Stimulated activated naive CD8-positive, alpha-beta T cell treated with anti-CD3 and anti-CD28 coated beads, Interleukin-15, Interleukin-2, amounts not matched to agents 100 ng/mL and 50 ng/mL, for 24 hours (primary cell): ENCODE results near the gene WWOX.

Source experiments
- H3K27ac Mint-ChIP-seq: one replicate; pipeline ENCODE4 v1.8.0; 2021; ENCODE audit warnings: mild to moderate bottlenecking, mixed read lengths
- H3K27me3 Mint-ChIP-seq: one replicate; pipeline ENCODE4 v1.8.0; 2021; ENCODE audit warnings: mixed read lengths
- H3K36me3 Mint-ChIP-seq: one replicate; pipeline ENCODE4 v1.8.0; 2021; ENCODE audit warnings: low read depth, mixed read lengths
- H3K4me1 Mint-ChIP-seq: one replicate; pipeline ENCODE4 v1.8.0; 2021; ENCODE audit warnings: low read depth, mixed read lengths
- H3K4me3 Mint-ChIP-seq: one replicate; pipeline ENCODE4 v1.8.0; 2021; ENCODE audit warnings: mild to moderate bottlenecking, mixed read lengths
- H3K9me3 Mint-ChIP-seq: one replicate; pipeline ENCODE4 v1.8.0; 2021; ENCODE audit warnings: mixed read lengths

The WWOX gene

GRCh38 chr16:78925083-78925767 lies 825.8 kb downstream of the WWOX start:
- no peaks in the 10 kb centered on the region for H3K4me1 Mint-ChIP-seq
- no peak overlapping the region for H3K4me3 Mint-ChIP-seq
- H3K27ac Mint-ChIP-seq, result no peak overlapping the region
- peaks cover 21% of the 10 kb centered on the region for H3K9me3 Mint-ChIP-seq
- peaks cover 26% of the 10 kb centered on the region for H3K36me3 Mint-ChIP-seq
- H3K27me3 Mint-ChIP-seq, result no peaks in the 10 kb centered on the region

- Mint-ChIP-seq H3K27ac (no peak overlapping the region), H3K27me3 (no peaks in the 10 kb centered on the region), H3K4me1 (no peaks in the 10 kb centered on the region), H3K36me3 (peaks cover 13% of the 10 kb centered on the region), H3K9me3 (peaks cover 9% of the 10 kb centered on the region), H3K4me3 (no peak overlapping the region)
These were observed 827.3 kb downstream of the WWOX start for GRCh38 chr16:78926723-78927210.

- Mint-ChIP-seq H3K4me3 (no peak overlapping the region), H3K4me1 (no peaks in the 10 kb centered on the region), H3K9me3 (peaks cover 4% of the 10 kb centered on the region), H3K27me3 (no peaks in the 10 kb centered on the region), H3K36me3 (peaks cover 9% of the 10 kb centered on the region), H3K27ac (no peak overlapping the region)
These were observed 828.3 kb downstream of the WWOX start for GRCh38 chr16:78927766-78928165.

GRCh38 chr16:78929841-78930240 lies 830.4 kb downstream of the WWOX start:
- no peaks in the 10 kb centered on the region for H3K4me1 Mint-ChIP-seq
- no peak overlapping the region for H3K27ac Mint-ChIP-seq
- H3K36me3 Mint-ChIP-seq, result peaks cover 4% of the 10 kb centered on the region
- no peaks in the 10 kb centered on the region for H3K27me3 Mint-ChIP-seq
- no peak overlapping the region for H3K4me3 Mint-ChIP-seq
- no peaks in the 10 kb centered on the region for H3K9me3 Mint-ChIP-seq

GRCh38 chr16:78930561-78930960 lies 831.1 kb downstream of the WWOX start:
- no peaks in the 10 kb centered on the region for H3K9me3 Mint-ChIP-seq
- no peaks in the 10 kb centered on the region for H3K27me3 Mint-ChIP-seq
- H3K4me3 Mint-ChIP-seq, result no peak overlapping the region
- H3K27ac Mint-ChIP-seq, result no peak overlapping the region
- no peaks in the 10 kb centered on the region for H3K4me1 Mint-ChIP-seq
- H3K36me3 Mint-ChIP-seq, result peaks cover 4% of the 10 kb centered on the region

GRCh38 chr16:78931267-78931666 lies 831.8 kb downstream of the WWOX start:
- Mint-ChIP-seq H3K4me1 (no peaks in the 10 kb centered on the region), H3K4me3 (no peak overlapping the region), H3K36me3 (peaks cover 4% of the 10 kb centered on the region), H3K27ac (no peak overlapping the region), H3K9me3 (no peaks in the 10 kb centered on the region), H3K27me3 (no peaks in the 10 kb centered on the region)

- peaks cover 4% of the 10 kb centered on the region for H3K36me3 Mint-ChIP-seq
- H3K4me1 Mint-ChIP-seq, result no peaks in the 10 kb centered on the region
- H3K27me3 Mint-ChIP-seq, result no peaks in the 10 kb centered on the region
- no peaks in the 10 kb centered on the region for H3K9me3 Mint-ChIP-seq
- H3K27ac Mint-ChIP-seq, result no peak overlapping the region
- H3K4me3 Mint-ChIP-seq, result no peak overlapping the region
These were observed 832.2 kb downstream of the WWOX start for GRCh38 chr16:78931678-78932077.

- no peak overlapping the region for H3K27ac Mint-ChIP-seq
- no peaks in the 10 kb centered on the region for H3K9me3 Mint-ChIP-seq
- H3K27me3 Mint-ChIP-seq, result no peaks in the 10 kb centered on the region
- no peaks in the 10 kb centered on the region for H3K4me1 Mint-ChIP-seq
- no peak overlapping the region for H3K4me3 Mint-ChIP-seq
- no peaks in the 10 kb centered on the region for H3K36me3 Mint-ChIP-seq
These were observed 833.0 kb downstream of the WWOX start for GRCh38 chr16:78932355-78932943.

- Mint-ChIP-seq H3K36me3 (no peaks in the 10 kb centered on the region), H3K4me1 (no peaks in the 10 kb centered on the region), H3K9me3 (no peaks in the 10 kb centered on the region), H3K27me3 (no peaks in the 10 kb centered on the region), H3K27ac (no peak overlapping the region), H3K4me3 (no peak overlapping the region)
These were observed 836.6 kb downstream of the WWOX start for GRCh38 chr16:78936060-78936459.

GRCh38 chr16:78939597-78939996 lies 840.1 kb downstream of the WWOX start:
- H3K27me3 Mint-ChIP-seq, result no peaks in the 10 kb centered on the region
- H3K4me3 Mint-ChIP-seq, result no peak overlapping the region
- H3K27ac Mint-ChIP-seq, result no peak overlapping the region
- peaks cover 5% of the 10 kb centered on the region for H3K9me3 Mint-ChIP-seq
- no peaks in the 10 kb centered on the region for H3K4me1 Mint-ChIP-seq
- H3K36me3 Mint-ChIP-seq, result no peaks in the 10 kb centered on the region

GRCh38 chr16:78942625-78943245 lies 843.3 kb downstream of the WWOX start:
- peaks cover 5% of the 10 kb centered on the region for H3K9me3 Mint-ChIP-seq
- no peaks in the 10 kb centered on the region for H3K4me1 Mint-ChIP-seq
- no peaks in the 10 kb centered on the region for H3K27me3 Mint-ChIP-seq
- H3K4me3 Mint-ChIP-seq, result no peak overlapping the region
- H3K36me3 Mint-ChIP-seq, result no peaks in the 10 kb centered on the region
- no peak overlapping the region for H3K27ac Mint-ChIP-seq

GRCh38 chr16:78945336-78945735 lies 845.9 kb downstream of the WWOX start:
- H3K4me3 Mint-ChIP-seq, result no peak overlapping the region
- no peaks in the 10 kb centered on the region for H3K4me1 Mint-ChIP-seq
- H3K36me3 Mint-ChIP-seq, result no peaks in the 10 kb centered on the region
- H3K27me3 Mint-ChIP-seq, result no peaks in the 10 kb centered on the region
- H3K27ac Mint-ChIP-seq, result no peak overlapping the region
- H3K9me3 Mint-ChIP-seq, result peaks cover 5% of the 10 kb centered on the region

- Mint-ChIP-seq H3K27ac (no peak overlapping the region), H3K4me1 (no peaks in the 10 kb centered on the region), H3K27me3 (no peaks in the 10 kb centered on the region), H3K9me3 (peaks cover 5% of the 10 kb centered on the region), H3K36me3 (no peaks in the 10 kb centered on the region), H3K4me3 (no peak overlapping the region)
These were observed 847.1 kb downstream of the WWOX start for GRCh38 chr16:78946556-78946955.

- H3K27ac Mint-ChIP-seq, result no peak overlapping the region
- no peaks in the 10 kb centered on the region for H3K9me3 Mint-ChIP-seq
- H3K4me3 Mint-ChIP-seq, result no peak overlapping the region
- no peaks in the 10 kb centered on the region for H3K36me3 Mint-ChIP-seq
- no peaks in the 10 kb centered on the region for H3K27me3 Mint-ChIP-seq
- no peaks in the 10 kb centered on the region for H3K4me1 Mint-ChIP-seq
These were observed 851.3 kb downstream of the WWOX start for GRCh38 chr16:78950768-78951167.

GRCh38 chr16:78952630-78953029 lies 853.2 kb downstream of the WWOX start:
- Mint-ChIP-seq H3K4me1 (no peaks in the 10 kb centered on the region), H3K4me3 (no peak overlapping the region), H3K27ac (no peak overlapping the region), H3K27me3 (no peaks in the 10 kb centered on the region), H3K36me3 (no peaks in the 10 kb centered on the region), H3K9me3 (no peaks in the 10 kb centered on the region)
